OCI-LY1 (cell line): ENCODE data around the gene TRPV4.

Experiments
- EZH2 ChIP-seq: fragments of 200-600 bp; sonication (generic), shearing (Covaris generic); IDR thresholded peaks from 2 replicates; pipeline ENCODE4 v1.8.0; 2017; ENCODE audit warnings: borderline replicate concordance, mixed run types, mild to moderate bottlenecking, antibody characterized with exemption, low read length, moderate library complexity, mixed read lengths
- TF ChIP-seq, protein P1 (sequence below): fragments of 200-600 bp; sonication (generic), shearing (Covaris generic); IDR thresholded peaks from 2 replicates; pipeline ENCODE4 v1.5.1; 2017; ENCODE audit warnings: mild to moderate bottlenecking, antibody characterized with exemption, low read length, moderate library complexity, mixed read lengths

DNA sequence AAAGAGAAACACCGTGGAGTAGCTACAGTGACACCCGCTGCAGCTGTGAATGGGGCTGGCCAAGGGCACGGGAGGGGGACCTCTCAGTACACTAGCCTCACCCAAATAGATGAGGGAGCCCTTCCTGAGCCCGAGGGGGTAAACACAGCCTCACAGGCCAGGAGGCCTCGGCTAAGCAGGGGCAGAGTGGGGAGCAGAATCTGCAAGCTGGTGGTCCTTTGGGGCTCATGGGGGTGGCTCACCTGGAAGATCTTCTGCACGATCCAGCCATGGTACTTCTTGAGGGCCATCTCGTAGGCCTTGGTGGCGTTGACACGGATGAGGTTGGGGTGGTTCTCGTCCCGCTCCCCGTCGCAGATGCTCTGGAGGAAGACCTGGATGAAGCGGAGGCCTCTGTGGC lies 22.2 kb upstream of the TRPV4 start:
- TF ChIP-seq, protein P1, sequence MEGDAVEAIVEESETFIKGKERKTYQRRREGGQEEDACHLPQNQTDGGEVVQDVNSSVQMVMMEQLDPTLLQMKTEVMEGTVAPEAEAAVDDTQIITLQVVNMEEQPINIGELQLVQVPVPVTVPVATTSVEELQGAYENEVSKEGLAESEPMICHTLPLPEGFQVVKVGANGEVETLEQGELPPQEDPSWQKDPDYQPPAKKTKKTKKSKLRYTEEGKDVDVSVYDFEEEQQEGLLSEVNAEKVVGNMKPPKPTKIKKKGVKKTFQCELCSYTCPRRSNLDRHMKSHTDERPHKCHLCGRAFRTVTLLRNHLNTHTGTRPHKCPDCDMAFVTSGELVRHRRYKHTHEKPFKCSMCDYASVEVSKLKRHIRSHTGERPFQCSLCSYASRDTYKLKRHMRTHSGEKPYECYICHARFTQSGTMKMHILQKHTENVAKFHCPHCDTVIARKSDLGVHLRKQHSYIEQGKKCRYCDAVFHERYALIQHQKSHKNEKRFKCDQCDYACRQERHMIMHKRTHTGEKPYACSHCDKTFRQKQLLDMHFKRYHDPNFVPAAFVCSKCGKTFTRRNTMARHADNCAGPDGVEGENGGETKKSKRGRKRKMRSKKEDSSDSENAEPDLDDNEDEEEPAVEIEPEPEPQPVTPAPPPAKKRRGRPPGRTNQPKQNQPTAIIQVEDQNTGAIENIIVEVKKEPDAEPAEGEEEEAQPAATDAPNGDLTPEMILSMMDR, result no peak
- no peak for TF ChIP-seq EZH2
